Glutamatergic neuron (in vitro differentiated cells): Measurements from ENCODE around the gene VSIG10L2. TPM values are rescaled to one million over a fixed set of nuclear protein-coding genes. Genes with fewer than 3 reads are reported as not detected.

Experiments used
- DNase-seq: peaks from one replicate; pipeline ENCODE4 v3.0.0; 2022
- H3K27ac Mint-ChIP-seq: one replicate; pipeline ENCODE4 v1.8.0; 2020; ENCODE audit warnings: mild to moderate bottlenecking, mixed read lengths, inconsistent platforms; ENCODE audit not compliant: unreplicated experiment
- H3K27me3 Mint-ChIP-seq: one replicate; pipeline ENCODE4 v1.8.0; 2020; ENCODE audit warnings: mild to moderate bottlenecking, moderate library complexity, mixed read lengths, inconsistent platforms; ENCODE audit not compliant: unreplicated experiment
- H3K36me3 Mint-ChIP-seq: one replicate; pipeline ENCODE4 v1.8.0; 2020; ENCODE audit warnings: mild to moderate bottlenecking, mixed read lengths, inconsistent platforms; ENCODE audit not compliant: unreplicated experiment
- H3K4me1 Mint-ChIP-seq: one replicate; pipeline ENCODE4 v1.8.0; 2020; ENCODE audit warnings: mild to moderate bottlenecking, low read depth, mixed read lengths, inconsistent platforms; ENCODE audit not compliant: unreplicated experiment
- H3K4me3 Mint-ChIP-seq: one replicate; pipeline ENCODE4 v1.8.0; 2020; ENCODE audit warnings: mild to moderate bottlenecking, mixed read lengths, inconsistent platforms; ENCODE audit not compliant: unreplicated experiment
- H3K9me3 Mint-ChIP-seq: one replicate; pipeline ENCODE4 v1.8.0; 2020; ENCODE audit warnings: mild to moderate bottlenecking, moderate library complexity, mixed read lengths, inconsistent platforms; ENCODE audit not compliant: unreplicated experiment
- CTCF ChIP-seq: fragments of 200-600 bp; sonication (generic); IDR thresholded peaks from one replicate; pipeline ENCODE4 v1.5.0; 2021; ENCODE audit not compliant: partially characterized antibody, unreplicated experiment
- total RNA-seq: library from RNA; stranded (reverse); fragmentation: NEBNext Ultra II Directional; extraction: Animal tissue kit (Norgen Biotek cat#: 25700); gene quantifications from one replicate; pipeline ENCODE4 v1.2.1, GENCODE V29; 2021; ENCODE audit not compliant: unreplicated experiment

Gene VSIG10L2
- total RNA-seq, 1 donor from 2014 or later, result not detected

DNA sequence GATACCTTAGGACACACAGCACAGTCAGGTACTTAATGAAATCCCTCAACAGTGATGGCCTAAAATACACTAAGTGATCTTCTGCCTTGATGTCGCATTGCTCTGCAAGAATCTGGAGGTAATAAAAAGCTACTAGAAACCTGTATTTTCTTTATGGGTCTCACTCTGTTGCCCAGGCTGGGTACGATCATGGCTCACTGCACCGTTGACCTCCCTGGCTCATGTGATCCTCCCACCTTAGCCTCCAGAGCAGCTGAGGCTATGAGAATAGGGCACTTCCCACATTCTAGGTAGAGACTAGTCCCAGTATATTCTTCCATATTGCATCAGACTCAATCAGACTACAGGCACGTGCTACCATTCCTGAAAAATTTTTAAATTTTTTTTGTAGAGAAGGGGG lies 21.7 kb downstream of the VSIG10L2 start:
- Mint-ChIP-seq H3K36me3 (peaks cover 12% of the 10 kb centered on the region), H3K27me3 (no peaks in the 10 kb centered on the region), H3K9me3 (no peaks in the 10 kb centered on the region), H3K4me1 (peaks cover 3% of the 10 kb centered on the region), H3K27ac (no peak overlapping the region), H3K4me3 (no peak overlapping the region)
- no peak for DNase-seq
- TF ChIP-seq CTCF, result no peak

DNA sequence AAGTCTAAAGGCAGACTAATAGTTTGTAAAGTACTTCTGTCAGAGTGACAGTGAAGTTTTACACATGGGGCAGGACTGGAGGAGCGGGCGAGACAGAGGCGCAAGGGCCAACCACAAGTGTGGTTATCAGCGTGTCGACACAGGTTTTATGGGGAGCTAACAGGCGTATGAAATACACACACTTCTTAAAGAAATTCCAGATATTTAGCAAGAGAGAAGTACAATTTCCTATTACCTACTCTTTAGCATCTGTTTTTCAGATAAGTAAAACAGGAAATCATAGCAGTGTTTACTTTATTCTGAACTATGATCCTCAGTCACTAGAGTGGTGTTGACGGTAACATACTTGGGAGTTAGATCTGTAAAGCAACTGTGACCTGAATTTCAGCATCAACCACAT lies 22.5 kb downstream of the VSIG10L2 start:
- DNase-seq, result no peak
- Mint-ChIP-seq H3K4me3 (no peak overlapping the region), H3K27me3 (no peaks in the 10 kb centered on the region), H3K9me3 (no peaks in the 10 kb centered on the region), H3K36me3 (peaks cover 4% of the 10 kb centered on the region), H3K27ac (no peak overlapping the region), H3K4me1 (peaks cover 3% of the 10 kb centered on the region)
- TF ChIP-seq CTCF, result no peak

- TF ChIP-seq CTCF, result no peak
- H3K4me3 Mint-ChIP-seq, result no peak overlapping the region
- H3K27me3 Mint-ChIP-seq, result no peaks in the 10 kb centered on the region
- H3K36me3 Mint-ChIP-seq, result peaks cover 4% of the 10 kb centered on the region
- H3K27ac Mint-ChIP-seq, result no peak overlapping the region
- H3K9me3 Mint-ChIP-seq, result no peaks in the 10 kb centered on the region
- H3K4me1 Mint-ChIP-seq, result no peaks in the 10 kb centered on the region
- no peak for DNase-seq
Observed at GRCh38 chr11:125971618-125972017, 25.8 kb downstream of the VSIG10L2 start.

DNA sequence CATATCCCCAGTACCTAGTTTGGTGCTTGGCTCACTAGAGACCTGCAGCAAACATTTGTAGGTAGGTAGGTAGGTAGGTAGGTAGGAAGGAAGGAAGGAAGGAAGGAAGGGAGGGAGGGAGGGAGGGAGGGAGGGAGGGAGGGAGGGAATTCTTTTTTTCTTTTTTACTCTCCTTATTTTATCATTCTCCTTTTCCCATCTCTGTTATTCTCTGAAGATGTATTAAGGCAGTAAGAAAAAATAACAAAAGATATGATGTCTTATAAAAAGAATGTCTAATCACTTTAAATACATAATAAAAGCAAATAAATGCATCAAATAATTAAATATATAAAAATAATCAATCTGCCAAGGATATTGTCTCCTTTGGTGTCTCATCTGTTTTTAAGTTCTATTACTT lies 28.4 kb downstream of the VSIG10L2 start:
- TF ChIP-seq CTCF, result no peak
- H3K4me3 Mint-ChIP-seq, result no peak overlapping the region
- H3K27me3 Mint-ChIP-seq, result no peaks in the 10 kb centered on the region
- no peaks in the 10 kb centered on the region for H3K9me3 Mint-ChIP-seq
- peaks cover 4% of the 10 kb centered on the region for H3K36me3 Mint-ChIP-seq
- H3K27ac Mint-ChIP-seq, result no peak overlapping the region
- H3K4me1 Mint-ChIP-seq, result no peaks in the 10 kb centered on the region
- no peak for DNase-seq

DNA sequence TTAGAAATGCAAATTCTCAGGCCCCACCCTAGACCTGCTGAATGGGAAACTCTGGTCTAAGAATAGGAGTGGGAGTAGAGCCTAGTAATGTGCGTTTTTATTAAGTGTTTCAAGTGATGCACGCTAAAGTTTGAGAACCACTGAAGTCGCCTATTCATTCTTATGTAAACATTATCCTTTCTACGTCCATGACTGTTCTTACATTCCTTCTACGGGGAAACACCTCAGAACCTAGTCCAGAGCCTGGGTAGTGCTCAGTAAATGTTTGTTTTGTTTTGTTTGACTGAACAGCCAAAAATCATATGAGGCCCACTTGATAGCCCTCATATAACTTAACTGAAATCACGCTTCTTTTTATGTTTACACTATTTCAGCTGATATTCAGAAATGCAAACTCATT lies 29.8 kb downstream of the VSIG10L2 start:
- H3K36me3 Mint-ChIP-seq, result peaks cover under 1% of the 10 kb centered on the region

More for the DNA sequence above, 29.8 kb downstream of the VSIG10L2 start:
- Mint-ChIP-seq H3K27me3 (no peaks in the 10 kb centered on the region), H3K27ac (no peak overlapping the region), H3K4me3 (no peak overlapping the region), H3K9me3 (no peaks in the 10 kb centered on the region), H3K4me1 (no peaks in the 10 kb centered on the region)
- TF ChIP-seq CTCF, result no peak
- DNase-seq, result no peak
